DOHH2 (cell line): ENCODE data around the gene TMEM266.

Source experiments
- H3F3A ChIP-seq: fragments of 200-600 bp; sonication (generic), shearing (Covaris generic); 2 replicates; pipeline ENCODE4 v1.6.0; 2016; ENCODE audit warnings: antibody characterized with exemption, mild to moderate bottlenecking; ENCODE audit not compliant: control insufficient read depth, insufficient read depth
- H3K27ac ChIP-seq: fragments of 200-600 bp; sonication (generic); 2 replicates; pipeline ENCODE4 v1.5.1; 2014; ENCODE audit warnings: low read depth, mild to moderate bottlenecking, low read length, moderate library complexity
- H3K27me3 ChIP-seq: fragments of 200-600 bp; sonication (generic); 2 replicates; pipeline ENCODE4 v1.6.1; 2014; ENCODE audit warnings: mild to moderate bottlenecking, low read length, mixed read lengths; ENCODE audit not compliant: control insufficient read depth
- H3K36me3 ChIP-seq: fragments of 200-600 bp; sonication (generic); 2 replicates; pipeline ENCODE4 v1.6.1; 2014; ENCODE audit warnings: mild to moderate bottlenecking, low read length, moderate library complexity, mixed read lengths; ENCODE audit not compliant: control insufficient read depth
- H3K4me1 ChIP-seq: fragments of 200-600 bp; sonication (generic); 2 replicates; pipeline ENCODE4 v1.6.1; 2014; ENCODE audit warnings: mild to moderate bottlenecking, low read length, mixed read lengths; ENCODE audit not compliant: control insufficient read depth
- H3K4me2 ChIP-seq: fragments of 200-600 bp; sonication (generic); 2 replicates; pipeline ENCODE4 v1.6.0; 2014; ENCODE audit warnings: mild to moderate bottlenecking, low read length, moderate library complexity
- H3K4me3 ChIP-seq: fragments of 200-600 bp; sonication (generic); 2 replicates; pipeline ENCODE4 v1.5.1; 2014; ENCODE audit warnings: mild to moderate bottlenecking, low read length, mixed read lengths
- H3K79me2 ChIP-seq: fragments of 200-600 bp; sonication (generic); 2 replicates; pipeline ENCODE4 v1.6.1; 2014; ENCODE audit warnings: mild to moderate bottlenecking, low read length, mixed read lengths; ENCODE audit not compliant: control insufficient read depth
- H3K9me2 ChIP-seq: fragments of 200-600 bp; sonication (generic); replicated peaks from 2 replicates; pipeline ENCODE4 v1.6.1; 2014; ENCODE audit warnings: mild to moderate bottlenecking, low read length, mixed read lengths; ENCODE audit not compliant: control insufficient read depth
- H3K9me3 ChIP-seq: fragments of 200-600 bp; sonication (generic); 2 replicates; pipeline ENCODE4 v1.6.1; 2014; ENCODE audit warnings: antibody characterized with exemption, low read length, mixed read lengths; ENCODE audit not compliant: control insufficient read depth, insufficient read depth
- H4K20me1 ChIP-seq: fragments of 200-600 bp; sonication (generic); 2 replicates; pipeline ENCODE4 v1.6.0; 2014; ENCODE audit warnings: low read depth, mild to moderate bottlenecking, antibody characterized with exemption, low read length, moderate library complexity; ENCODE audit not compliant: control insufficient read depth, insufficient read depth
- CTCF ChIP-seq: fragments of 200-600 bp; sonication (generic); IDR thresholded peaks from one replicate; pipeline ENCODE4 v1.5.1; 2014; ENCODE audit warnings: antibody characterized with exemption, mild to moderate bottlenecking, low read depth, low read length; ENCODE audit not compliant: poor library complexity, severe bottlenecking
- EZH2phosphoT487 ChIP-seq: fragments of 200-600 bp; sonication (generic); IDR thresholded peaks from 2 replicates; pipeline ENCODE4 v1.6.1; 2017; ENCODE audit warnings: borderline replicate concordance, mild to moderate bottlenecking, antibody characterized with exemption, low read length, moderate library complexity, mixed read lengths

Gene TMEM266

GRCh38 chr15:76236350-76236749, 176.6 kb downstream of the TMEM266 start:
- Histone ChIP-seq H3K27ac (no peak overlapping the region), H3K4me2 (no peak overlapping the region), H3K36me3 (0 out of 2 replicates have a peak, but pooled peaks cover 6% of the 10 kb centered on the region), H3K27me3 (no peaks in the 10 kb centered on the region), H4K20me1 (no peaks in the 10 kb centered on the region; the same call in 1 of the 2 replicates), H3K4me3 (no peak overlapping the region), H3K9me2 (no peaks in the 10 kb centered on the region), H3F3A (0 out of 2 replicates have a peak, but pooled peaks cover 3% of the 10 kb centered on the region), H3K79me2 (no peaks in the 10 kb centered on the region), H3K4me1 (no peaks in the 10 kb centered on the region), H3K9me3 (no peaks in the 10 kb centered on the region)
- TF ChIP-seq EZH2phosphoT487 (no peak), CTCF (no peak)

- 0 out of 2 replicates have a peak, but pooled peaks cover 3% of the 10 kb centered on the region for H3F3A ChIP-seq
- H3K4me2 ChIP-seq: no peak overlapping the region
- TF ChIP-seq CTCF (no peak), EZH2phosphoT487 (no peak)
- H3K27me3 ChIP-seq: no peaks in the 10 kb centered on the region
- no peak overlapping the region for H3K4me3 ChIP-seq
- peaks cover 9% of the 10 kb centered on the region for H3K36me3 ChIP-seq
- no peaks in the 10 kb centered on the region for H3K9me3 ChIP-seq
- no peaks in the 10 kb centered on the region for H3K9me2 ChIP-seq
- H3K27ac ChIP-seq: no peak overlapping the region
- 0 out of 2 replicates have a peak, but pooled peaks cover 3% of the 10 kb centered on the region for H3K4me1 ChIP-seq
- no peaks in the 10 kb centered on the region for H3K79me2 ChIP-seq
- no peaks in the 10 kb centered on the region; the same call in 1 of the 2 replicates for H4K20me1 ChIP-seq
Observed at GRCh38 chr15:76239786-76240185, 180.0 kb downstream of the TMEM266 start.

GRCh38 chr15:76245072-76245610, 185.4 kb downstream of the TMEM266 start:
- Histone ChIP-seq H3F3A (no peaks in the 10 kb centered on the region), H3K36me3 (peaks cover 7% of the 10 kb centered on the region), H3K4me1 (0 out of 2 replicates have a peak, but pooled peaks cover 3% of the 10 kb centered on the region), H3K4me3 (no peak overlapping the region), H4K20me1 (no peaks in the 10 kb centered on the region), H3K27ac (no peak overlapping the region), H3K4me2 (no peak overlapping the region), H3K27me3 (no peaks in the 10 kb centered on the region), H3K79me2 (no peaks in the 10 kb centered on the region), H3K9me3 (no peaks in the 10 kb centered on the region), H3K9me2 (no peaks in the 10 kb centered on the region)
- TF ChIP-seq CTCF (no peak), EZH2phosphoT487 (no peak)
